HEK293 (cell line): Measurements from ENCODE around the gene HMCN2.

Source experiments
- CTCF ChIA-PET: fragments of 350-600 bp; formaldehyde crosslinking; extraction: SDS; loops from one replicate; lab custom pipeline; 2021; ENCODE audit warnings: antibody characterized with exemption; lab: Yijun Ruan, JAX
- POLR2A ChIA-PET: fragments of 300-600 bp; formaldehyde crosslinking; extraction: SDS; loops from one replicate; lab custom pipeline; 2020; ENCODE audit warnings: antibody characterized with exemption, inconsistent platforms; lab: Yijun Ruan, JAX
- H3K27ac ChIP-seq: fragments of 200-500 bp; sonication (Bioruptor generic); 2 replicates; pipeline ENCODE4 v1.5.1; 2014; ENCODE audit warnings: low read depth, low read length, control low read depth, inconsistent platforms; ENCODE audit errors: extremely low read depth
- H3K36me3 ChIP-seq, 2 experiments: fragments of 200-500 bp in 1 of 2; sonication (Bioruptor generic) in 1 of 2; 1 replicate in 1 of 2; 2 replicates in 1 of 2; pipeline ENCODE4 v1.5.1; 2014 to 2017; ENCODE audit warnings: inconsistent platforms in 2 of 2, low read length in 2 of 2; ENCODE audit not compliant: control insufficient read depth in 2 of 2, insufficient read depth in 1 of 2
- H3K4me1 ChIP-seq: fragments of 200-500 bp; sonication (Bioruptor generic); 2 replicates; pipeline ENCODE4 v1.5.1; 2014; ENCODE audit warnings: mild to moderate bottlenecking, low read length, inconsistent platforms; ENCODE audit not compliant: control insufficient read depth, insufficient read depth
- H3K4me3 ChIP-seq: 2 replicates; pipeline ENCODE4 v1.5.1; 2011; ENCODE audit warnings: low read depth, mild to moderate bottlenecking, control low read depth, low read length, moderate library complexity
- H3K9me3 ChIP-seq: fragments of 200-500 bp; sonication (Bioruptor generic); 2 replicates; pipeline ENCODE4 v1.5.1; 2014; ENCODE audit warnings: low read depth, low read length, inconsistent platforms; ENCODE audit not compliant: control insufficient read depth, insufficient read depth
- GLIS1 ChIP-seq: fragments of 450-650 bp; formaldehyde crosslinking; IDR thresholded peaks from 2 replicates; pipeline ENCODE4 v1.5.1; 2016; ENCODE audit warnings: missing biosample characterization, missing genetic modification characterization
- SCRT1 ChIP-seq: fragments of 450-650 bp; formaldehyde crosslinking; IDR thresholded peaks from 2 replicates; pipeline ENCODE4 v1.5.1; 2016; ENCODE audit warnings: missing biosample characterization, missing genetic modification characterization, borderline replicate concordance
- ZFP3 ChIP-seq: fragments of 450-650 bp; formaldehyde crosslinking; IDR thresholded peaks from 2 replicates; pipeline ENCODE4 v1.5.1; 2016; ENCODE audit warnings: low read depth, missing biosample characterization, missing genetic modification characterization
- ZNF157 ChIP-seq: fragments of 450-650 bp; formaldehyde crosslinking; IDR thresholded peaks from 2 replicates; pipeline ENCODE4 v1.5.1; 2016; ENCODE audit warnings: missing biosample characterization, missing genetic modification characterization
- ZNF184 ChIP-seq: fragments of 450-650 bp; IDR thresholded peaks from 2 replicates; pipeline ENCODE4 v1.5.1; 2018; ENCODE audit warnings: missing biosample characterization, mild to moderate bottlenecking, missing genetic modification characterization
- ZNF202 ChIP-seq: fragments of 450-650 bp; formaldehyde crosslinking; IDR thresholded peaks from 2 replicates; pipeline ENCODE4 v1.5.1; 2016; ENCODE audit warnings: missing biosample characterization, missing genetic modification characterization, borderline replicate concordance
- ZNF324 ChIP-seq: fragments of 450-650 bp; formaldehyde crosslinking; IDR thresholded peaks from 2 replicates; pipeline ENCODE4 v1.5.1; 2016; ENCODE audit warnings: missing biosample characterization, missing genetic modification characterization
- ZNF621 ChIP-seq: fragments of 450-650 bp; formaldehyde crosslinking; IDR thresholded peaks from 2 replicates; pipeline ENCODE4 v1.5.1; 2017; ENCODE audit warnings: missing biosample characterization, missing genetic modification characterization
- ZNF76 ChIP-seq: fragments of 450-650 bp; formaldehyde crosslinking; IDR thresholded peaks from 2 replicates; pipeline ENCODE4; 2016; ENCODE audit warnings: low read depth, missing biosample characterization, missing genetic modification characterization, borderline replicate concordance
- ZNF843 ChIP-seq: fragments of 450-650 bp; formaldehyde crosslinking; IDR thresholded peaks from 2 replicates; pipeline ENCODE4 v1.5.1; 2016; ENCODE audit warnings: missing biosample characterization, missing genetic modification characterization
- ZXDB ChIP-seq: fragments of 450-650 bp; formaldehyde crosslinking; IDR thresholded peaks from 2 replicates; pipeline ENCODE4 v1.5.1; 2016; ENCODE audit warnings: missing biosample characterization, missing genetic modification characterization
- TF ChIP-seq, protein P1 (sequence below): fragments of 450-650 bp; formaldehyde crosslinking; IDR thresholded peaks from 2 replicates; pipeline ENCODE4 v1.5.1; 2016; ENCODE audit warnings: missing biosample characterization, missing genetic modification characterization
- TF ChIP-seq, protein P2 (sequence below): fragments of 450-650 bp; formaldehyde crosslinking; IDR thresholded peaks from 2 replicates; pipeline ENCODE4 v1.5.1; 2017; ENCODE audit warnings: missing biosample characterization, missing genetic modification characterization
- TF ChIP-seq, protein P3 (sequence below): fragments of 450-650 bp; formaldehyde crosslinking; IDR thresholded peaks from 2 replicates; pipeline ENCODE4 v1.5.1; 2016; ENCODE audit warnings: missing biosample characterization, missing genetic modification characterization
- TF ChIP-seq, protein P4 (sequence below): fragments of 450-650 bp; formaldehyde crosslinking; IDR thresholded peaks from 2 replicates; pipeline ENCODE4 v1.5.1; 2016; ENCODE audit warnings: missing biosample characterization, missing genetic modification characterization

Gene HMCN2

DNA sequence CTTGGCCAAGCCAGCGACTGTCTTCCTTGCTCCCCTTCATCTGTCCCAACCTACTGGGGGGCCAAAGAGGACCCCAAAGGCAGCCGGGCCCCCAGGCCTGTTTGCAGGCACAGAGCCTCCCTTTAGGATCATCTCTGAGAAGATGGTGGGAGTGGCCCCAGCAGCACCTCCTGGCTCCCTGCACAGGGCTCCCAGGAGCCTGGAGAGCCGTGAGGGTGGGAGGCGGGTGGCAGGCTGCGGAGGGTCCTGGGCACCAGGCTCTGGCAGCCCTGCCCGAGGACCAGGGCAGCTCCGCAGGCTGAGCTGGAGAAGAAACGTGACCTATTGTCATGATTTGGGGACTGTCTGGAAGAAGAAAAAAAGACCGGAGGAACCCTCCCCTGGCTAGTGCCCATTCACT is 212.6 kb downstream of the HMCN2 start:
- Histone ChIP-seq H3K36me3 (peaks cover 0 to 12% of the 10 kb centered on the region in 2 experiments; a peak in 1 of 3 replicates), H3K9me3 (no peaks in the 10 kb centered on the region), H3K27ac (no peak overlapping the region), H3K4me1 (no peaks in the 10 kb centered on the region), H3K4me3 (no peak overlapping the region)
- no peak for TF ChIP-seq ZNF621 (tag by site-specific recombination)
- TF ChIP-seq ZNF157: no peak
- CTCF ChIA-PET: interaction anchor here (0.6 to 1.7 kb wide), 3 partner anchors 10 to 540 kb away, joined by 3 read pairs; no protein-coding TSS in a partner anchor
- POLR2A ChIA-PET: no interaction called here

DNA sequence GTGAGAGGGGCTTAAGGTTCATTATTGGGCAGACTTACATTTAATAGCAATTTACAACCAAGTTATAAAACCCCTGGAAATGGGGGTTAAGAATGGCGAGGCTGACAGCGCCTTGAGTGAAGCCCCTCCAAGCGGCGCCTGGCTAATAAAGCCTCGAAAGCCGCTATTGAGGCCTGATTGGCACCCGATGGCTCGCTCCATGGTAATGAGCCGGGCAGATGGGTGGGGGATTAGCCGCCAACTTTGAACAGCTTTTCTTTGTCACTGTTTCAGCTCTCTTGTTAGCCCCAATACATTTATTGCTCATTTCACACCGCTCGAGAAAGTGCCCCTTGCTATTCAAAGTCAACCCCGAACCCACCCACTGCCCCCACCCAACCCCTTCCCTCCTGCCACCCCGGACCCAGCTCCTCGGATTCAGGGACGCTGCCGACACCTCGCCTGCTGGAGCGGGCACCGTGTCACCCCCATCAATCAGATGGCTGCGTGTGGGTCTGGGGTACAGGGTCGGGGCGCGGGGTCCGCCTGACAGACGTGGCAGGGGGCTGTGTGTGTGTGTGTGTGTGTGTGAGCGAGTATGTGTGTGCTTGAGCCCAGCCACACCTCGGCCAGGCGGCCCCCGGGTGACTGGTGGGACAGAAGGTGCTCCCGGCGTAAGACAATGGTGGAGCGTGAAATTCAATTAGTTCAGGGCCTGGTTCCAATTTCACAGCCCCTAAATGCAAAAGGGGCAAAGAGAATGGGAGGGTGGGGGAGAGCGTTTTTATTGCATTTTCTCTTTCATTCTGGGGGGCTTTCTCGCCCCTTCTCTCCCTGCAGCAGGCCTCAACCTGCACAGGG is 213.4 kb downstream of the HMCN2 start:
- no peak overlapping the region for H3K4me3 ChIP-seq
- TF ChIP-seq, protein P1, sequence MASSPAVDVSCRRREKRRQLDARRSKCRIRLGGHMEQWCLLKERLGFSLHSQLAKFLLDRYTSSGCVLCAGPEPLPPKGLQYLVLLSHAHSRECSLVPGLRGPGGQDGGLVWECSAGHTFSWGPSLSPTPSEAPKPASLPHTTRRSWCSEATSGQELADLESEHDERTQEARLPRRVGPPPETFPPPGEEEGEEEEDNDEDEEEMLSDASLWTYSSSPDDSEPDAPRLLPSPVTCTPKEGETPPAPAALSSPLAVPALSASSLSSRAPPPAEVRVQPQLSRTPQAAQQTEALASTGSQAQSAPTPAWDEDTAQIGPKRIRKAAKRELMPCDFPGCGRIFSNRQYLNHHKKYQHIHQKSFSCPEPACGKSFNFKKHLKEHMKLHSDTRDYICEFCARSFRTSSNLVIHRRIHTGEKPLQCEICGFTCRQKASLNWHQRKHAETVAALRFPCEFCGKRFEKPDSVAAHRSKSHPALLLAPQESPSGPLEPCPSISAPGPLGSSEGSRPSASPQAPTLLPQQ (tag by site-specific recombination): no peak
- TF ChIP-seq ZFP3 (tag by site-specific recombination): no peak
- no peak for TF ChIP-seq ZNF843
- TF ChIP-seq, protein P2, sequence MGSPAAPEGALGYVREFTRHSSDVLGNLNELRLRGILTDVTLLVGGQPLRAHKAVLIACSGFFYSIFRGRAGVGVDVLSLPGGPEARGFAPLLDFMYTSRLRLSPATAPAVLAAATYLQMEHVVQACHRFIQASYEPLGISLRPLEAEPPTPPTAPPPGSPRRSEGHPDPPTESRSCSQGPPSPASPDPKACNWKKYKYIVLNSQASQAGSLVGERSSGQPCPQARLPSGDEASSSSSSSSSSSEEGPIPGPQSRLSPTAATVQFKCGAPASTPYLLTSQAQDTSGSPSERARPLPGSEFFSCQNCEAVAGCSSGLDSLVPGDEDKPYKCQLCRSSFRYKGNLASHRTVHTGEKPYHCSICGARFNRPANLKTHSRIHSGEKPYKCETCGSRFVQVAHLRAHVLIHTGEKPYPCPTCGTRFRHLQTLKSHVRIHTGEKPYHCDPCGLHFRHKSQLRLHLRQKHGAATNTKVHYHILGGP (tag by site-specific recombination): no peak
- TF ChIP-seq ZNF184 (tag by site-specific recombination): no peak
- no peak for TF ChIP-seq ZNF202 (tag by site-specific recombination)
- TF ChIP-seq, protein P3, sequence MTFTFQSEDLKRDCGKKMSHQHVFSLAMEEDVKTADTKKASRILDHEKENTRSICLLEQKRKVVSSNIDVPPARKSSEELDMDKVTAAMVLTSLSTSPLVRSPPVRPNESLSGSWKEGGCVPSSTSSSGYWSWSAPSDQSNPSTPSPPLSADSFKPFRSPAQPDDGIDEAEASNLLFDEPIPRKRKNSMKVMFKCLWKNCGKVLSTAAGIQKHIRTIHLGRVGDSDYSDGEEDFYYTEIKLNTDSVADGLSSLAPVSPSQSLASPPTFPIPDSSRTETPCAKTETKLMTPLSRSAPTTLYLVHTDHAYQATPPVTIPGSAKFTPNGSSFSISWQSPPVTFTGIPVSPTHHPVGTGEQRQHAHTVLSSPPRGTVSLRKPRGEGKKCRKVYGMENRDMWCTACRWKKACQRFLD (tag by site-specific recombination): no peak
- no peak for TF ChIP-seq ZNF324 (tag by site-specific recombination)
- TF ChIP-seq ZNF76 (tag by site-specific recombination): no peak
- no peak for TF ChIP-seq SCRT1 (tag by site-specific recombination)
- TF ChIP-seq, all 188 proteins: peak for 0
- POLR2A ChIA-PET: no interaction called here
- no peaks in the 10 kb centered on the region for H3K4me1 ChIP-seq
- H3K27ac ChIP-seq: no peak overlapping the region
- CTCF ChIA-PET: interaction anchor here (0.6 to 1.7 kb wide), 4 partner anchors 11 to 222 kb away, joined by 3 to 4 read pairs (median 3); no protein-coding TSS in a partner anchor
- peaks cover 0 to 12% of the 10 kb centered on the region in 2 experiments; a peak in 1 of 3 replicates for H3K36me3 ChIP-seq
- H3K9me3 ChIP-seq: no peaks in the 10 kb centered on the region

DNA sequence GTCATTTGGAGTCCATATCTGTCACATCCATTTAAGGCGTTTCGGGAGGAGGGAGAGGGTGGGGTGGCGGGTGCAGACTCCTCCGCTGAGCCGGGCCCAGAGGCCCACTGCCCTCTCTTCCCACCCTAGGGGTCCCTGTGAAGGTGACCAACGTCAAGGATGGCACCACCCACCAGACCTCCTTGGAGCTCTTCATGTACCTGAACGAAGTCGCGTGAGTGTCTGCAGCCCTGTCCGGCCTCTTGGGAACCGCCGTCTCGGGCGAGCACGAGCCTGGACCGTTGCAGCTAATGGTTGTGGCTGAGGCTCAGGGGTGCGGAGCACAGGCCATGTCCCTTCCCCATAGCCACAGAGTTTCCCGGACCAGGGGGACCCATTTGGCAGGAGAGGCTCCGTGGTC is 214.0 kb downstream of the HMCN2 start:
- TF ChIP-seq, protein P4, sequence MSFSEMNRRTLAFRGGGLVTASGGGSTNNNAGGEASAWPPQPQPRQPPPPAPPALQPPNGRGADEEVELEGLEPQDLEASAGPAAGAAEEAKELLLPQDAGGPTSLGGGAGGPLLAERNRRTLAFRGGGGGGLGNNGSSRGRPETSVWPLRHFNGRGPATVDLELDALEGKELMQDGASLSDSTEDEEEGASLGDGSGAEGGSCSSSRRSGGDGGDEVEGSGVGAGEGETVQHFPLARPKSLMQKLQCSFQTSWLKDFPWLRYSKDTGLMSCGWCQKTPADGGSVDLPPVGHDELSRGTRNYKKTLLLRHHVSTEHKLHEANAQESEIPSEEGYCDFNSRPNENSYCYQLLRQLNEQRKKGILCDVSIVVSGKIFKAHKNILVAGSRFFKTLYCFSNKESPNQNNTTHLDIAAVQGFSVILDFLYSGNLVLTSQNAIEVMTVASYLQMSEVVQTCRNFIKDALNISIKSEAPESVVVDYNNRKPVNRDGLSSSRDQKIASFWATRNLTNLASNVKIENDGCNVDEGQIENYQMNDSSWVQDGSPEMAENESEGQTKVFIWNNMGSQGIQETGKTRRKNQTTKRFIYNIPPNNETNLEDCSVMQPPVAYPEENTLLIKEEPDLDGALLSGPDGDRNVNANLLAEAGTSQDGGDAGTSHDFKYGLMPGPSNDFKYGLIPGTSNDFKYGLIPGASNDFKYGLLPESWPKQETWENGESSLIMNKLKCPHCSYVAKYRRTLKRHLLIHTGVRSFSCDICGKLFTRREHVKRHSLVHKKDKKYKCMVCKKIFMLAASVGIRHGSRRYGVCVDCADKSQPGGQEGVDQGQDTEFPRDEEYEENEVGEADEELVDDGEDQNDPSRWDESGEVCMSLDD (tag by site-specific recombination): no peak
- TF ChIP-seq GLIS1 (0 out of 2 replicates have a peak, but pooled peaks have one; percentile 13), ZXDB (tag by site-specific recombination) (no peak)
- peaks cover 0 to 14% of the 10 kb centered on the region in 2 experiments; a peak in 1 of 3 replicates for H3K36me3 ChIP-seq
- H3K27ac ChIP-seq: no peak overlapping the region
- ChIA-PET POLR2A (no interaction called here), CTCF (interaction anchor here (0.6 to 1.2 kb wide), 3 partner anchors 12 to 158 kb away, joined by 3 to 4 read pairs (median 3); no protein-coding TSS in a partner anchor)
- H3K9me3 ChIP-seq: no peaks in the 10 kb centered on the region
- H3K4me3 ChIP-seq: no peak overlapping the region
- H3K4me1 ChIP-seq: no peaks in the 10 kb centered on the region
